Urothelium cell line (cell line): ENCODE results near the gene RCAN1.
"Not testable (repeated sequence)": the region's sequence is repeated elsewhere in the genome, so short reads cannot be mapped to it uniquely, and the experiment has no call there.

Experiments
- DNase-seq: peaks from one replicate; pipeline ENCODE4 v3.0.0; 2011; ENCODE audit warnings: low spot score, mixed read lengths
- FAIRE-seq: peaks from 2 replicates; lab custom pipeline; 2011; peaks lifted over from hg19 to GRCh38; lab: Jason Lieb, UNC

RCAN1 gene

DNA sequence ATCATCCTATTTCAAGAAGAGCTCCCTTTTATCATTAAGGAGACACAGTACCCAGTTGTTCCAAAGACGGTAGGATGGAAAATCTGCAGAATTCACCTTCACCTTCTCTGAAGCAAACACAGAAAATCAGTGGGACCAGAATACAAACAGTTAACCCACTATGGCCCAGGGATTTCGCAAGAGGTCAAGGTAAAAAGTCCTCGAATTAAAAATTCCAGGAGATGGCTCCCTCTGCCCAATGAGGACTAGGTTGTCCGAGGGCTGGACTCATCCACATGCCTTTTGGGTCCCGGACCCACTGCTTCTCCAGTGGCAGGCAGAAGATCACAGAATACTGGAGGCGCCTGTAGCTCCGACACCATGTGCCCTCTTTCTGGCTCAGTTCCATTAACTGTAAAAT, 42.9 kb downstream of the RCAN1 start:
- DNase-seq (no peak), FAIRE-seq (no peak)

DNA sequence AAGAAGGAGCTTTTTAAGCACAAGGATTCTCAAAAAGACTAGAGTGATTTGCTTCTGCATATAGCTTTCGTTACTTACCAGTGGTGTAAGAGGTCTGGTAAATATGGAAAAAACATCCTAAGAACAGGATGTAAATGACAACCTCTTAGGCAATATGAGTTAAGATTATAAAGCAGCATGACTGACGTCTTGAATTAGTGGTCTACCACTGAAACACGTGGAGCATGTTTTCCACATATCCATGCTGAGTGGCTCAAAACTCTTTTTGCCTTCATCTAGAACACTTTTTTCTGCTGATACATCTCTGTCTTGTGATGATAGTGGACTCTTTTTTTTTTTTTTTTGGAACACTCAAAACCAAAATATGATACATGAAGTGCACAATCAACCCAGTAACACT, 44.6 kb downstream of the RCAN1 start:
- FAIRE-seq, result no peak
- DNase-seq, result no peak

DNA sequence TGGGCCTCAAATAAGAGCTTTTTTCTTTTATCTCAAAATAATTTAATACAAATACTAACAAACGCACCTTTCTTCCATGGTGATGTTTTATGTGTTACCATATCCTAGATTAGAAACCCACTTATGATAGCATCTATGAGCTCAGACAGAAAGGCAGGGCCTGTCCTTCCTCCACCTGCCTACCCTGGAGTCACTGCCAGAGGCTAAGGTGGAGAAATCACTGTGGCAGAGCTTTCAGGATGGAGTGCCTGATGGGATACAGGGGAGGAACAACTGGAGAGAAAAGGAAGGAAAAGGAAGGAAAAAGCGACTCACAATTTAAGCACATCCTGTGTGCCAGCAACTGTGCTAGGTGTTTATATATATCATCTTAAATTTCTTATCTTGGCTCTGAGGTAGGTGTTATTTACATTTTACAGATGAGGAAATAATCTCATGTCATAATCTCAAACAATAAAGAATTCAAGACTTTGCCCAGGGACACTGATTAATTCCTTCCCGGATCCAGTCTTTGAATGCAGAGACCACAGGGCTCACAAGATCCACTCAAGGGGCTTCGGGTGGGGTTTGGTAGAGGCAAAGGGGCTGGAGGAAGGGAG, 45.4 kb downstream of the RCAN1 start:
- no peak for FAIRE-seq
- DNase-seq, result no peak

GRCh38 chr21:34568801-34569200, 46.1 kb downstream of the RCAN1 start:
- FAIRE-seq, DNase-seq: not testable (repeated sequence)

DNA sequence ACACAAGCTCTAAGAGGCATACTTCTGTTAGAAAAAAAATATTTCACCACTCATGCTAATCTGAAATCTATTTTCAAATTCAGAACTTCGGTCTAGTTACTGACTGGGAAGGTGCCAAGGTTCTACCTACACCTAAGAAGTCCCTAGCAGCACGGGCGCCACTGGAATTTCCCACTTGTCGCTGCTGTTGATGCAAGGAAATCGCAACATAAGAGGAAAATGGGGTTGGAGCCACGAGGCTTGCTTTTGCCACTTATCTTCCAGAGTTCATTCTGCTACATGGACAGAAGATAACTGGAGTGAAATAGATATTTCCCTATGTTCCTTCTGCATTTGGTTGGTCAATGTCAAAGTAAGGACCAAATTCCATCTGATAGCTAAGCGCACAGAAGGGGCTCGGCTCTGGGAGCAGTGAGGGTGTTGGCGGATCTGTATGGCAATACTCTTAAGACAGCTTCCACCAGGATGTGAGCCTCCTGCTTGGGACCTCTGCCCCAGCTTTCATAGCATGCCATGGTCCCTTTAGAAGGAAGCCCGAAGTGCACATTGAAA, 47.2 kb downstream of the RCAN1 start:
- FAIRE-seq (no peak), DNase-seq (no peak)

GRCh38 chr21:34565238-34565637, 49.7 kb downstream of the RCAN1 start:
- no peak for FAIRE-seq
- no peak for DNase-seq

- not testable (repeated sequence) for FAIRE-seq, DNase-seq
Measured at GRCh38 chr21:34563370-34563769, 51.5 kb downstream of the RCAN1 start.

DNA sequence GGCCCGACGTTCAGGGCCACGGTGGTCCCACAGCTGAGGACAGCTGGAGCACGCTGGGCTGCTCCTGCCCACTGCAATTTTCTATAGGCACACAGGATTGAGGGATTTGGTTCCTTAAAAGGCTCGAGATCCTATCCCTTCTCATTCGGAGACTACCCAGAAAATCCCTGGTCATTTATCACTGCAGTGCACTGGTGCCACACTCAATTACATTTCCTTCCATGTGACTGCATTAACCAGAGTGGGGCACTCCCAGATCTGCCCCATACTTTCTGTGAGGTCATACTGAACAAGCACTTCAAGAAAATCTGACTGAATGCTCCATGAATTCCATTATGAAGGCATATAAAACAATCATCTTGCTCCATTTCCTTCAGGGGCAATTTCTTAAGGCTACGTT, 53.1 kb downstream of the RCAN1 start:
- FAIRE-seq (no peak), DNase-seq (no peak)

GRCh38 chr21:34560609-34561008, 54.3 kb downstream of the RCAN1 start:
- FAIRE-seq (no peak), DNase-seq (no peak)

- no peak for FAIRE-seq
Measured at GRCh38 chr21:34560021-34560420, 54.9 kb downstream of the RCAN1 start.

GRCh38 chr21:34559089-34559631, 55.8 kb downstream of the RCAN1 start:
- no peak for FAIRE-seq
- no peak for DNase-seq

More at GRCh38 chr21:34560021-34560420, 54.9 kb downstream of the RCAN1 start:
- no peak for DNase-seq

- FAIRE-seq (no peak), DNase-seq (no peak)
Measured at GRCh38 chr21:34558166-34558565, 56.7 kb downstream of the RCAN1 start.

DNA sequence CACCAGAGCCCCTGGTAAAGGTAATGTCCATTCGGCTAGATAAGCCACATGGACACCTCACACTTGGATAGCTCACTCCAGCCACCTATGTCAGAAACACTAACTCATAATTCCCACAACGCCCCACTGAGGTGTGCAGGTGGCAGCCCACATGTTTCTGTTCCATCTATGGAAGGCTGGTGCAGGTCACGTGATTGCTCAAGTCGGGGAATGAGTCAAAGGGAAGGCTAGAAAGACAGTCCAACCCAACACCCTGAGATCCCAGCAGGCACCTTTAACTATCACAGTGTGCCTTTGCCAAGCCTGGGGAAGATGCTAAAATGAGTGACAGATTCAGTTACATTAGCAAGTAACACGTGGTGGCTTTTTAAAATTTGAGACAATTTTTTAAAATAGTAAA, 57.7 kb downstream of the RCAN1 start:
- no peak for FAIRE-seq

DNA sequence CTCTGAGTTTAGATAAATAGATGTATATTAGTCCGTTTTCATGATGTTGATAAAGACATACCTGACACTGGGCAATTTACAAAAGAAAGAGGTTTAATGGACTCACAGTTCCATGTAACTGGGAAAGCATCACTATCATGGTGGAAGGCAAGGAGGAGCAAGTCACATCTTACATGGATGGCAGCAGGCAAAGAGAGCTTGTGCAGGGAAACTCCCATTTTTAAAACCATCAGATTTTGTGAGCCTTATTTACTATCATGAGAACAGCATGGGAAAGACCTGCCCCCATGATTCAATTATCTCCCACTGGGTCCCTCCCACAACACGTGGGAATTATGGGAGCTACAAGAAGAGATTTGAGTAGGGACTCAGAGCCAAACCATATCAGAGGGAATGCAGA, 60.2 kb downstream of the RCAN1 start:
- not testable (repeated sequence) for DNase-seq, FAIRE-seq

More for the DNA sequence above, 57.7 kb downstream of the RCAN1 start:
- no peak for DNase-seq

DNA sequence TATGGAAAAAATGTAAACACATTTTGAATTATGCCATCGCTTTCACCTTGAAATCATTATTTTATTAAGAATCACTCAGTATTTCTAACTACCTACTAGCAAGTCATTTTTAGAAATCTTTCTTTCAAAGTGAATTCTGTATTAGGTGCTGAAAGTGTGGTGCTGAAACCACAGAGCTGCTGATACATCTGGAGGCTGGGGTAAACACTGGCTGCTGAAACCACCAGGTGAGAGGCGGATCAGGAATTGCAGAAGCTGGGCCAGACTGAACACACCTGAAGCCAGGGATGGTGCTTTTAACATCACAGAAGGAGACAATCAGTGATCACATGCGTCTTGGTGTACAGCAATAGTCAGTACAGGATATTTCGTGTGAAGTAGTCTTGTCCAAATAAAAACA, 60.7 kb downstream of the RCAN1 start:
- DNase-seq (no peak), FAIRE-seq (no peak)

DNA sequence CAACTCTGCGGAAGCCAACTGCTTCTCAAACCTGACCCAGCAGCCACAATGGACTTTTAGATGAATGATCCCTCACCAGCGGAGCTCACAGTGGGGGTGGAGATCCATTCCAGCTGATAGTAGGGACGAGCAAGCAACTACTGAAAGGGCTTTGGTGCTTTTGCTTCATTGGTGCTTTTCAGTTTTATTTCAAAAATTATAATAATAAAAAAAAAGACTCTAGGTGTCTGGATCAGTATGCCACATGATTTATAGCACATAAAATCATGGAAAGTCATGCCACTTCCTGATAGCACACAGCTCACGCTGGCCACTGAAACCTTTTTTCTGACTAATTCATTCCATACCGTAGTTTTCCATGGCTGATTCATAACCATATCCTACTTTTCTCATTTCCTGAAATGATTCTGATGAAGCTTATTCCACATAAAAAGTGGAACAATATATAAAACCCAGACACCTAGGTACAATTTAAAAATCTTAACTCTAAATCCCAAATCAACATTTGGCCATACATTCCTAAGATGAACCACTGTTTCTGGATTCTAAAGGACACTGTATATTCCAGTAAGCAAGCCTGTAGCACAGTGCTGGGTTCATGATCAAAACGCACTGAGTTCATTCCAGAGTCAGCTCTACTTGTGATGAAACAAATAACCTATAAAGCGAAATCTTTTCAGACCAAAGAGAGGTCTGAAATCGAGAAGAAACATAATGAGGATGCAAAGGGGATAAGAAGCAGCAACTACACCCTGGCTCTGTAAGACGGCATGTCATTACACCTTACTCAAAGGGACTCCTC, 61.6 kb downstream of the RCAN1 start:
- DNase-seq (peak; percentile 37), FAIRE-seq (no peak)

DNA sequence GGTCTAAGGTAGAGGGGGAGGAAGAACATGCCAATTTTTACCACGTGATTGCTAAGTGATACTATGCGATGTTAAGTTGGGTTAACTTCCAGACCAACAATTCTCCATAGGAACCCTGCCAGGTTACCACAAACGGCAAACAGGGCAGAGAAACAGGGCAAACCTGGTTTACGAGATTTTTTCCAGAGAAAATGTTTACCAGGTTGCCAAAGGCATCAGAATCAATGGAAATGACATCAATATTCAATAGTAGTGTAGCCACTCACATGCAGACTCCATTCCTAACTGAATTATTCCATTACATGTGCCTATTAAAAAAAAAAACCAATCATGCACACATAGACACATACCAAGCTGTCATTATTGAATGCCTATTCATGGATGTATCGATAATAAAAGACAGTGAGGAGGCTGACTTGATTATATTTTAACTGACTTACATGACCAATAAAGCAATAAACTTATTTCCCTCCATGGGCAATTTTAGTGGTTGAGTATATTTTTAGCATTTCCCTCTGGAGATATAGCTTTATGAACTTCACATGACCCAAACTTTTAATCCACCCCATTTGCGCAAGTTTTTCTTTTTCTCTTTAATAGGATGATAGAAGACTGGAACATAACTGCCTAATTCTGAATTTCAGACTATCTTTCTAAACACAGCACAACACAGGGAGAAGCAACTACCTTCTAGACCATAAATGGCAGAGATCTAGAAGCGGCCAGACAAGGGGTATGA, 62.4 kb downstream of the RCAN1 start:
- DNase-seq (no peak), FAIRE-seq (no peak)

DNA sequence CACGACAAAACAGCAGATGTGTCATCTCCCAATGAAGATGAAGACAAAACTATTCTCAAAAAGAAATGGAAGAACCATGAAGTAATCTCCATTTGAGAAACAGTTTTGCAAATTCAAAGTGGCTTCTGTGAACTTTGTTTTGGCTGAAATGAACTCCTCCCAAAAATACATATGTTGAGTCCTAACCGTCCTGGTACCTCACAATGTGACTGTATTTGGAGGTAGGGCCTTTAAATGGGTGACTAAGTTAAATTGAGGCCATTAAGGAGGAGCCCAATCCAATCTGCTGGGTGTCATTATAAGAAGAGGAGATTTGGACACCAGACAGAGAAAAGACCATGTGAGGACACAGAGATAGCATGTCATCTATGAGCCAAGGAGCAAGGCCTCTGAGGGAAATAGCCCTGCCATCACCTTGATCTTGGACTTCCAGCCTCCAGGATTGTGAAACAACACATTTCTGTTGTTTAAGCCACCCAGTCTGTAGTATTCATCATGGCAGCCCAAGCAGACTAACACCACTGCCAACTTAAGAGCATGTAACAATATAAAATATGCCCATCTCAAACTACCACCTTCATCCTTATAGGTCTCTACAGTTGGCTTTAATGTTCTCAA, 64.6 kb downstream of the RCAN1 start:
- FAIRE-seq (no peak), DNase-seq (no peak)

GRCh38 chr21:34548781-34549376, 66.0 kb downstream of the RCAN1 start:
- no peak for DNase-seq
- FAIRE-seq, result no peak

- FAIRE-seq (no peak), DNase-seq (no peak)
Measured at GRCh38 chr21:34546542-34546941, 68.4 kb downstream of the RCAN1 start.
